Fibroblast of the aortic adventitia (primary cell): ENCODE results near the gene KRTAP10-10. TPM values are rescaled to one million over a fixed set of nuclear protein-coding genes. Genes with fewer than 3 reads are reported as not detected.
"Not testable (repeated sequence)": the region's sequence is repeated elsewhere in the genome, so short reads cannot be mapped to it uniquely, and the experiment has no call there.

Source experiments
- DNase-seq: peaks from one replicate; pipeline ENCODE4 v3.0.0-alpha.2; 2010; ENCODE audit warnings: low read depth
- H3K4me3 ChIP-seq: 2 replicates; pipeline ENCODE4 v1.5.1; 2011; ENCODE audit warnings: low read depth, mild to moderate bottlenecking, control low read depth, low read length, moderate library complexity
- total RNA-seq: library from RNA; depleted of rRNA; stranded (reverse); fragments of >200 nt; gene quantifications from 2 replicates; pipeline ENCODE4 v1.2.3, GENCODE V29; 2012; ENCODE audit warnings: low replicate concordance
- TF ChIP-seq, protein P1 (sequence below): IDR thresholded peaks from 2 replicates; pipeline ENCODE4 v1.5.1; 2011; ENCODE audit warnings: mild to moderate bottlenecking, low read length, control low read depth, inconsistent platforms; ENCODE audit not compliant: insufficient read depth

Gene KRTAP10-10
- total RNA-seq, 1 donor: not detected

GRCh38 chr21:44640761-44641160 lies 3.6 kb downstream of the KRTAP10-10 start:
- no peak overlapping the region for H3K4me3 ChIP-seq
- TF ChIP-seq, protein P1, sequence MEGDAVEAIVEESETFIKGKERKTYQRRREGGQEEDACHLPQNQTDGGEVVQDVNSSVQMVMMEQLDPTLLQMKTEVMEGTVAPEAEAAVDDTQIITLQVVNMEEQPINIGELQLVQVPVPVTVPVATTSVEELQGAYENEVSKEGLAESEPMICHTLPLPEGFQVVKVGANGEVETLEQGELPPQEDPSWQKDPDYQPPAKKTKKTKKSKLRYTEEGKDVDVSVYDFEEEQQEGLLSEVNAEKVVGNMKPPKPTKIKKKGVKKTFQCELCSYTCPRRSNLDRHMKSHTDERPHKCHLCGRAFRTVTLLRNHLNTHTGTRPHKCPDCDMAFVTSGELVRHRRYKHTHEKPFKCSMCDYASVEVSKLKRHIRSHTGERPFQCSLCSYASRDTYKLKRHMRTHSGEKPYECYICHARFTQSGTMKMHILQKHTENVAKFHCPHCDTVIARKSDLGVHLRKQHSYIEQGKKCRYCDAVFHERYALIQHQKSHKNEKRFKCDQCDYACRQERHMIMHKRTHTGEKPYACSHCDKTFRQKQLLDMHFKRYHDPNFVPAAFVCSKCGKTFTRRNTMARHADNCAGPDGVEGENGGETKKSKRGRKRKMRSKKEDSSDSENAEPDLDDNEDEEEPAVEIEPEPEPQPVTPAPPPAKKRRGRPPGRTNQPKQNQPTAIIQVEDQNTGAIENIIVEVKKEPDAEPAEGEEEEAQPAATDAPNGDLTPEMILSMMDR: no peak
- DNase-seq: no peak

DNA sequence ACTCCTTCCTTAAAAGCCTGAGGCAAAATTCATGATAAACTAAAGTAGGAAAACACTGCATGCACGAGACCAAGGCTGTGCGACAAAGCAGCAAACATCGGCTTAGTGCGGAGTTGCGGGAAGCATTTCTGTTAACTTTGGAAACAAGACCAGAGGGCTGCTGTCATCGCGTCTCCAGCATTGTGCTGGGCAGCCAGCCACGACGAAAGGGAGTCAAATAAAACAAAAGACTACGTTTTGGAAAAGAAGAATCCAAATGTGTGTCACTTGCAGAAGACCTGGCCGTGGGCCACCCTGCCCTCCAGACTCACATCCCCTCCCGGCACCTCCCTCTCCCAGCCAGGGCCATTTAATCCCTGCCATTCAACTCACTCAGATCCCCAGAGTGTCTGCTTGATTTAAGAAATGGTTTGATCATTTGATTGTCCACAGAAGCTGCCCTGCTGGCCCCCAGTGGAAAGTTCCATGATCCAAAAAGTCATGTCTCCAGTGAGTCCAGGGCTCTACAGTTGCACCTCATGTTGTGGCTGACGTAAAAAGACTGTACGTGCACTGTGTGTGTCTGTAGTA lies 6.7 kb downstream of the KRTAP10-10 start:
- TF ChIP-seq, protein P1: no peak
- no peak overlapping the region for H3K4me3 ChIP-seq
- no peak for DNase-seq

GRCh38 chr21:44644878-44645277 lies 7.7 kb downstream of the KRTAP10-10 start:
- TF ChIP-seq, protein P1: no peak

DNA sequence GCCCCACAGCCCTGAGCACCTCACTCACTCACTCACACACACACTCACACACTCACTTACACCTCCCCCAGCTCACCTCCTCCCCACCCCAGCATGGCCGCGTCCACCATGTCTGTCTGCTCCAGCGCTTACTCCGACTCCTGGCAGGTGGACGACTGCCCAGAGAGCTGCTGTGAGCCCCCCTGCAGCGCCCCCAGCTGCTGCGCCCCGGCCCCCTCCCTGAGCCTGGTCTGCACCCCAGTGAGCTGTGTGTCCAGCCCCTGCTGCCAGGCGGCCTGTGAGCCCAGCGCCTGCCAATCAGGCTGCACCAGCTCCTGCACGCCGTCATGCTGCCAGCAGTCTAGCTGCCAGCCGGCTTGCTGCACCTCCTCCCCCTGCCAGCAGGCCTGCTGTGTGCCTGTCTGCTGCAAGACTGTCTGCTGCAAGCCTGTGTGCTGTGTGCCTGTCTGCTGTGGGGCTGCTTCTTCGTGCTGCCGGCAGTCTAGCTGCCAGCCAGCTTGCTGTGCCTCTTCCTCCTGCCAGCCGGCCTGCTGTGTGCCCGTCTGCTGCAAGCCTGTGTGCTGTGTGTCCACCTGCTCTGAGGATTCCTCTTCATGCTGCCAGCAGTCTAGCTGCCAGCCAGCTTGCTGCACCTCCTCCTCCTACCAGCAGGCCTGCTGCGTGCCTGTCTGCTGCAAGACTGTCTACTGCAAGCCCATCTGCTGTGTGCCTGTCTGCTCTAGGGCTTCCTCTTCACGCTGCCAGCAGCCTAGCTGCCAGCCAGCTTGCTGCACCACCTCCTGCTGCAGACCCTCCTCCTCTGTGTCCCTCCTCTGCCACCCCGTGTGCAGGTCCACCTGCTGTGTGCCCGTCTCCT lies 9.4 kb downstream of the KRTAP10-10 start, which contains the start of gene KRTAP10-11:
KRTAP10-11 (plus strand) TSS at position 49 of the 856 bp plus-strand sequence; CDS start at position 94, 45 bp downstream.
- H3K4me3 ChIP-seq, DNase-seq: not testable (repeated sequence)

More at GRCh38 chr21:44644878-44645277, 7.7 kb downstream of the KRTAP10-10 start:
- H3K4me3 ChIP-seq: no peak overlapping the region
- DNase-seq: no peak

DNA sequence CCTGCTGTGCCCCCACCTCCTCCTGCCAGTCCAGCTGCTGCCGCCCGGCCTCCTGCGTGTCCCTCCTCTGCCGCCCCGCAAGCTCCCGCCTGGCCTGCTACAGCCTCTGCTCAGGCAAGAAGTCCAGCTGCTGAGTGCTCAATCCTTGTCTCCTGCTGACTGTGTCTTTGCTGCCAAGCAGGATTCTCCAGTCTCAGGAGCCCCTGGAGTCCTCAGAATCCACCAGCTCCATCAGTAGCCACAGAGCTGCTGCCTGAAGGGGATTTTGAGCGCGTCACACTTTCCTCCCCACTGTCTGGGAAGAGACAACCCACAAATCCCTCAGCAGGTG lies 10.0 kb downstream of the KRTAP10-10 start:
- TF ChIP-seq, protein P1: no peak
- H3K4me3 ChIP-seq: no peak overlapping the region
- no peak for DNase-seq

DNA sequence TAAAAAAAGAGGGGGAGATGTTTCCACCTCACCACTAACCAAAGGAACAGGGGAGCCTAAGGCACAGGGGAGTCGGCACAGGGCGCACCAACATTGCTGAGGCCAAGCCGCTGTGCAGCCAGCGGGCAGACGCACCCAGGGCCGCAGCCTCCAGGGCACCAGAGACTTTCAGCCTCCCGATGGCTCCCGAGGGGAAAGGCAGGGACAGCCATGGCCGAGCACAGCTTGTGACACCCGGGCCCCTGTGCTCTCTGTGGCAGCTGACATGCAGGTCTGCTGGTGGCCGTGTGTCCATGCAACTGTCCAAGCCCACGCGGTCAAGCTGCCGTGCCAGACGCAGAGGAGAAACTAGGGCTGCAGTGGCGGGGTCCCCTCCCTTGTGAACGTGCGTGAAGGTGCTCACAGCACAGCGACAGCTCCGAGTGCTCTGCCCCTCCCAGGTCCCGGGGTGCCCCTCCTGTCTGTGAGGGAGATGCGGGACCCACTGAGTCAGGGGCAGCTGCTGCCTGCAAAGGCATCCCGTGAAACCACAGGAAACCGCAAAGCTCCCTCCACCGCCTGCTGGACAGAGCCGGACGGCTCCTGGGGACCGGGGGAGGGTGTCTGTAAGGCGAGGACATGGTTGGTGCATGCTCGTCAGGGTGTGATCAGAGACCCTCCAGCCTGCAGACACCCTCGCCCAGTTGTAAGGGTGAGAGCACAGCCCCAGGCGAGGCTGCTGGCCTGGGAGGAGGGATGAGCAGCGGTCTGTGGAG lies 11.6 kb downstream of the KRTAP10-10 start:
- no peak for DNase-seq
- TF ChIP-seq, protein P1: no peak
- H3K4me3 ChIP-seq: no peak overlapping the region

DNA sequence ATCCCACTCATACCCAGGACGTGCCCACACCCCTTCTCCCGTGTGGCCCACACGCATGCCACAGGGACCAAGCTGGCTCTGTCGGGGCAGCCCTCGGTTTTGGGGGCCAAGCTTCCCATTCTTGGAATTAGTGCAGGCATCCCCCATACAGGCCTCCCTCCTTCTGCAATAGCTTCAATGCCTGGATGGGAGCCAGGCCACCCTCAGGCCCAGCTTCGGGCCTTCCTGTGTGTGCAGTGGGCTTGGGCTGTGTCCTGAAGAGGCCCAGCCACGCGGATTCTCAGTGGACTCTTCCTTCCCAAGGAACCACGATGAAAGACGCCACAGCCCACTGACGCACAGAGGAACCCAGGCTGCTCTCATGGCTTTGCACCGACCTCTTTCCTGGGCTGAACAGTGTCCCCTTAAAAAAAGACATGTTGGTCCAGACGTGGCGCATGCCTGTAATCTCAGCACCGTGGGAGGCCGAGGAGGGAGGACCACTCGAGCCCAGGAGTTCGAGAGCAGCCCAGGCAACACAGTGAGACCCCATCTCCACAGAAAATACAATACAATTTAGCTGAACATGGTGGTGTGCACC lies 12.5 kb downstream of the KRTAP10-10 start:
- no peak overlapping the region for H3K4me3 ChIP-seq

More for the DNA sequence above, 12.5 kb downstream of the KRTAP10-10 start:
- TF ChIP-seq, protein P1: no peak
- DNase-seq: no peak
